Central memory CD4-positive, alpha-beta T cell (primary cell): ENCODE results near the gene ZNF765.
"Not testable (repeated sequence)": the region's sequence is repeated elsewhere in the genome, so short reads cannot be mapped to it uniquely, and the experiment has no call there.

Source experiments
- DNase-seq: peaks from one replicate; pipeline ENCODE4 v3.0.0; 2022

The ZNF765 gene

GRCh38 chr19:53423074-53423473, 28.1 kb downstream of the ZNF765 start:
- DNase-seq, result not testable (repeated sequence)

DNA sequence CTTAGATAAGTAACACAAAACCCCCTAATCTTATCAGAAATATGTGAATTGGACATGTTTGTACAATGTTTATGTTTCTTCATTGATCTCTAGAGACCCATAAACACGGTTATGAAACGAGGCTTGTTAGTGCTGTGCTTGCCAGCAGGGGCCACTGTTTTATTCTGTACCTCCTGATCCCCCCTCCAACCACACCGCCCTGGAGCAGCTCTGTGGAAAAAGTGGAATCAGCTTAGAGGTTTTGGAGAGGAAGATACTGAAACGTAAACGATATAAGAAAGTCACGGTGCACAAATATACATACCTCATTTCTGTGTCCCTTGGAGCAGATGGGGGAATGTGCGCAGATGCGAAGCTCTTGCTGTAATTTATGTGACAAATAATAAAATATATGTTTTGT, 28.7 kb downstream of the ZNF765 start:
- DNase-seq, result not testable (repeated sequence)

DNA sequence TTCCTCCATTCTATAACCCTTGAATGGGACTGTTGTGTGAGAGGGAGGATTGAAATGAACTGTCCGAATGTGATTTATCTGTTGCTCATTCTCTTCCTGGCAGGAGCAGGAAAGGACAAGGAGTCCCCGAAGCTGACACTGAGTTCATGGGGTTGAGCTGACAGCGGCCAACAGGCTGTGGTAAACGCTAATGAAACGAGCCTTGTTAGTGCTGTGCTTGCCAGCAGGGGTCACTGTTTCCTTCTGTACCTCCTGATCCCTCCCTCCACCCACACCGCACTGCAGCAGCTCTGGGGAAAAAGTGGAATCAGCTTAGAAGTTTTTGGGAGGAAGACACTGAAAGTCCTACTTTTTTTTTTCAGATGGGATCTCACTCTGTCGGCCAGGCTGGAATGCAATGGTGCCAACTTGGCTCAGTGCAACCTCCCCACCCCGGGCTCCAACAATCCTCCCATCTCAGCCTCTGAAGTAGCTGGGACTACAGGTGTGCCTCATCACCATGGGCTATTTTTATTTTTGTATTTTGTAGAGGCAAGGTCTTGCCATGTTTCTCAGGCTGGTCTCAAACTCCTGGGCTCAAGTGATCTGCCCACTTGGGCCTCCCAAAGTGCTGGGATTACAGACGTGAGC, 30.1 kb downstream of the ZNF765 start:
- peak; percentile 49 for DNase-seq

- peak; percentile 96 for DNase-seq
Measured at GRCh38 chr19:53431399-53432087, 36.6 kb downstream of the ZNF765 start, which contains the start of gene ZNF761. Gene ZNF761, plus strand, starts transcription at chr19:53431984. Its CDS starts 15,285 bp downstream, at chr19:53447269.

DNA sequence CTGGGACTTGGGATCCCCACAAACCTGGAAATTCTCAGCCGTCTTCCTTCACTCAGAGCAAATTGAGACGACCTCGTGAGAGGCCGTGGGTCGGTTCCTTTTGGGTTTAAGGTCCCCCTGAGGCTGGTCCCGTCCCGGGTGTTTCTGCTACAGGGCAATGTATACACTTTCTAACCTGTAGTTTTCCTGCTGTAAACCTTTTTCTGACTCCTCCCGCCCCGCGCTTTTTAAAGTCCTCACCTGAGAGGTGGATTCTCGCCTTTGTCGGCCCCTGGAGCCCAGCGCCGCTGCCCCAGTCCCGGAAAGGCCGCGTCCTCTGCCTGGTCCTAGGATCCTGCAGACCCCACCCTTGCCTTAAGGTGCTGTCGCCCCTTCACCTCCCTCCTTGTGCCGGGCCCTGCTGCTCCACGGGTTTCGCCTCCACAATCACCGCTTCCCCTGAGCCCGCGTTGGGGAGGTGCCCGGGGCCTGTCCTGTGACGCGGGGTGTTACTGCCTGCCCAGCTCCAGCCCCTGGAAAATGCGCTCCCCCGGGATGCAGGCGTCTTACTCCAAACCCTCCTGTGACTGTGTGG, 37.2 kb downstream of the ZNF765 start:
- DNase-seq, result no peak

DNA sequence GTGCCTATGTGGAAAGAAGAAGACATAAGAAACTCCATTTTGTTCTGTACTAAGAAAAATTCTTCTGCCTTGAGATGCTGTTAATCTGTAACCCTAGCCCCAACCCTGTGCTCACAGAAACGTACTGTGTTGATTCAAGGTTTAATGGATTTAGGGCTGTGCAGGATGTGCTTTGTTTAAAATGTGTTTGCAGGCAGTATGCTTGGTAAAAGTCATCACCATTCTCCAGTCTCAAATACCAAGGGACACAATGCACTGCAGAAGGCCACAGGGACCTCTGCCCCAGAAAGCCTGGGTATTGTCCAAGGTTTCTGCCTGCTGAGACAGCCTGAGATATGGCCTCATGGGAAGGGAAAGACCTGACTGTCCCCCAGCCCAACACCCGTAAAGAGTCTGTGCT, 48.9 kb downstream of the ZNF765 start:
- DNase-seq, result not testable (repeated sequence)

- not testable (repeated sequence) for DNase-seq
Measured at GRCh38 chr19:53447196-53447595, 52.2 kb downstream of the ZNF765 start.

DNA sequence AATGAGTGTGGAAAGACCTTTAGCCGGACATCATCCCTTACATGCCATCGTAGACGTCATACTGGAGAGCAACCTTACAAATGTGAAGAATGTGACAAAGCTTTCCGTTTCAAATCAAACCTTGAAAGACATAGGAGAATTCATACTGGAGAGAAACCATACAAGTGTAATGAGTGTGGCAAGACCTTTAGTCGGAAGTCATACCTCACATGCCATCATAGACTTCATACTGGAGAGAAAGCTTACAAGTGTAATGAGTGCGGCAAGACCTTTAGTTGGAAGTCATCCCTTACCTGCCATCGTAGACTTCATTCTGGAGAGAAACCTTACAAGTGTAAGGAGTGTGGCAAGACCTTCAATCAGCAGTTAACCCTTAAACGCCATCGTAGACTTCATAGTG, 60.9 kb downstream of the ZNF765 start:
- no peak for DNase-seq

DNA sequence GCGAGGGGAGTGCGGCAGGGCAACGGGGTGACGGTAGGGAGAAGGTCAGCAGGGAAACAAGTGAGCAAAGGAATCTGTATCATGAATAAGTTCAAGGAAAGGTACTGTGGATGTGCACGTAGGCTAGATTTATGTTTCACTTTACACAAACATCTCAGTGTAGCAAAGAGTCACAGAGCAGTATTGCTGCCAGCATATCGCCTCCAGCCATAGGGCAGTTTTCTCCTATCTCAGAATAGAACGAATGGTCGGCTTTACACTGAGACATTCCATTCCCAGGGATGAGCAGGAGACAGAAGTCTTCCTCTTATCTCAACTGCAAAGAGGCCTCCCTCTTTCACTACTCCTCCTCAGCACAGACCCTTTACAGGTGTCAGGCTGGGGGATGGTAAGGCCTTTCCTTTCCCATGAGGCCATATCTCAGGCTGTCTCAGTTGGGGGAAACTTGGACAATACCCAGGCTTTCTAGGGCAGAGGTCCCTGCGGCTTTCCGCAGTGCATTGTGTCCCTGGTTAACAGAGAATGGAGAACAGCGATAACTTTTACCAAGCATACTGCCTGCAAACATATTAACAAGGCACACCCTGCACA, 65.3 kb downstream of the ZNF765 start:
- DNase-seq, result not testable (repeated sequence)

GRCh38 chr19:53461866-53462265, 66.9 kb downstream of the ZNF765 start:
- no peak for DNase-seq

DNA sequence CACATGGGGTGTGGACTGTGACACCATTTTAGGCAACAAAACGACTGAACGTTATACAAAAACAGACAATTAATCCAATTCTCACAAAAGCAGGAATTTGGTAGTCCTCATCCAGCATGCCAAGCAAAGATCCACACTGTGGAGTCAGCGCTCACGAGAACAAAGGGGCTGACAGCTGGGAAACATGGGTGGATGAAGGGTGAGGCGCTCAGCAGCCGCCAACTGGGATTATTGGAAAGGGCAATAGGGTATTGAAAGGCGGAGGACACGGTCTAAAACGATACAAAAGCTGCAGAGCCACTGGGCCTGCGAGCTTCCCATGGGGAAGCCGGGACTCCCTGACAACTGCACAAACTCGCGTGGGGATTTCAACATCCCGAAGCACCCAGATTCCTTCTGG, 67.9 kb downstream of the ZNF765 start:
- DNase-seq, result no peak

- no peak for DNase-seq
Measured at GRCh38 chr19:53463263-53463662, 68.3 kb downstream of the ZNF765 start.

GRCh38 chr19:53466726-53467484, 72.0 kb downstream of the ZNF765 start:
- no peak for DNase-seq

DNA sequence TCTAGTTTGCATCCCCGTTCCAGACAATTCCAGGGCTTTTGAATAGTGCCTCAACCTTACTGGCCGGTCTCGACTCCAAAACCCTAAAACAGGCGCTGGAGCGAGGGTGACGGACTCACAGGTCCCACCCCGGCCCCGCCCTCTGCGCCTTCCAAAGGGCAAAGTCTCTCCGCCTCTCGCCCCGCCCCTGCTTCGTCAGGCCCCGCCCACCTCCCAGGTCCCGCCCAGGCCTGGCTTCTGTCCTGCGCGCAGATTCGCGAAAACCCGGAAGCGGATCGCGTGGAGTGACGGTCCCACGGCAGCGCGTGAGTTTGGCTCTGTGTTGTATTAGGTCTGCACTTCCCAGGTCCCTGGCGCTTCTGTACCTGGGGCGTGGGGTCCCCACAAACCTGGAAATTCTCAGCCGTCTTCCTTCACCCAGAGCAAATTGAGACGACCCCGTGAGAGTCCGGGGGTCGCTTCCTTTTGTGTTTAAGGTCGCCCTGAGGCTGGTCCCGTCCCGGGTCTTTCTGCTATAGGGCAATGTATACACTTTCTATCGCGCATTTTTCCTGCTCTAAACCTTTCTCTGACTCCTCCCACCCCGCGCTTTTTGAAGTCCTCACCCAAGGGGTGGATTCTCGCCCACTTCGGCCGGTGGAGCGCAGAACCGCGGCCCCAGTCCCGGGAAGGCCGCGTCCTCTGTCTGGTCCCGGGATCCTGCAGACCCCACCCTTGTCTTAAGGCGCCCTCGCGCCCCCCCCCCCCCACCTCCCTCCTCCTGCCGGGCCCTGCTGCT, 72.7 kb downstream of the ZNF765 start, which contains the start of gene ZNF813:
TSS of gene ZNF813 (plus strand) at position 249 of the 778 bp plus-strand sequence. CDS start 16,090 bp downstream, outside the sequence.
- DNase-seq, result peak; percentile 87

GRCh38 chr19:53468628-53469027, 73.7 kb downstream of the ZNF765 start:
- not testable (repeated sequence) for DNase-seq

GRCh38 chr19:53471916-53472315, 77.0 kb downstream of the ZNF765 start:
- no peak for DNase-seq

GRCh38 chr19:53474832-53475231, 79.9 kb downstream of the ZNF765 start:
- not testable (repeated sequence) for DNase-seq

GRCh38 chr19:53475470-53475869, 80.5 kb downstream of the ZNF765 start:
- not testable (repeated sequence) for DNase-seq
